ENCODE data around the gene ZNF552. TPM values are rescaled to one million over a fixed set of nuclear protein-coding genes. Genes with fewer than 3 reads are reported as not detected.

ZNF552 gene
- total and polyA plus RNA-seq, 2 of the 13 experiments (the other 11 are each of a cell fraction or from before 2014, with no cell fraction given), result 8.1 to 16.6 TPM

DNA sequence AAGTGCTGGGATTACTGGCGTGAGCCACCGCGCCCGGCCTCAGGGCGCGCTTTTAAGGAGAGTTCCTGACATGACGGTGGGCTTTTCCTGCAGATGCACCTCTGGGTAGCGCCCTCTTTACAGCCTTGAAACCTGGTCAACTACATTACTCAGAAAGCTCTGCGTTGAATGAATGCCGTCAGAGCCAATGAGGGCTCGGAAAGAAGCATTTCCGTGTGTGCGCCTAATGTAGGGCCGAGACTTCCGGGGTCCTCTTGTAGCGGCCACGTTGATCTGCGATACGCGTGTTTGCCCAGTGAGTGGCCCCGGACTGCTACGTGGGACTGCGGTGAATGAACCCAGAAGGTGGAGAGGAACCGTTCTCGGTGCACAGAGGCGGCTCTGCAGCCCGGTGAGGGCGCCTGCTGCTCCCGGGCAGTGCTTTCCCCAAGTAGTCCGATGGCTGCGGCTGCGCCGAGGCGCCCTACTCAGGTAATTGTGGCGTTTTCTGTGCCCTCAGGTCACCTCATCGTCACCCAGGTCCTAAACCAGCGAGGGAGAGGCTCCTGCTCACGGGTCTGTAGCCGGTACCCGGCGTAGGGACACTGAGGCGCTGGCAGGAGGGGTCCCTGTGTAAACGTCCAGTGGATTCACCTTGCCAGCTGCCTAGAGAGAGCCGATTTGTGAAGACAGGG lies 4.9 kb upstream of the ZNF552 start (continued):
- TF ChIP-seq MTA3 (CRISPR knock-in tag; IDR thresholded peaks at IDR 0.05) (no peak), ELF1 (CRISPR knock-in tag; IDR thresholded peaks at IDR 0.05) (peak; percentile 95), ZNF782 (CRISPR knock-in tag; IDR thresholded peaks at IDR 0.05; ENCODE audit: borderline replicate concordance) (no peak), GATA4 (IDR thresholded peaks at IDR 0.05; ENCODE audit: borderline replicate concordance, low read depth) (no peak), ZNF235 (CRISPR knock-in tag; IDR thresholded peaks at IDR 0.05; ENCODE audit: borderline replicate concordance) (peak; percentile 38; the same call in 1 of the 2 replicates), THAP9 (CRISPR knock-in tag; IDR thresholded peaks at IDR 0.05; ENCODE audit: borderline replicate concordance) (peak; percentile 68; the same call in 1 of the 2 replicates), ZNF12 (CRISPR knock-in tag; IDR thresholded peaks at IDR 0.05) (no peak), KDM2A (CRISPR knock-in tag; IDR thresholded peaks at IDR 0.05; ENCODE audit: borderline replicate concordance, low read depth) (peak; percentile 83), PHF5A (CRISPR knock-in tag; IDR thresholded peaks at IDR 0.05; ENCODE audit: low read depth, unreplicated experiment) (no peak), NFE2 (CRISPR knock-in tag; IDR thresholded peaks at IDR 0.05) (no peak), ZEB1 (IDR thresholded peaks at IDR 0.05; ENCODE audit: insufficient replicate concordance, low read depth) (no peak), SNRNP70 (IDR thresholded peaks at IDR 0.05; ENCODE audit: low read depth, low read length) (no peak), ZNF550 (CRISPR knock-in tag; IDR thresholded peaks at IDR 0.05; ENCODE audit: borderline replicate concordance) (no peak), ONECUT2 (CRISPR knock-in tag; IDR thresholded peaks at IDR 0.05) (no peak), CREB1 (IDR thresholded peaks at IDR 0.05) (peak; percentile 76), CREB1 (CRISPR knock-in tag; IDR thresholded peaks at IDR 0.05) (peak; percentile 84), ZNF30 (CRISPR knock-in tag; IDR thresholded peaks at IDR 0.05) (no peak), THAP11 (CRISPR knock-in tag; IDR thresholded peaks at IDR 0.05) (peak; percentile 96), PPARG (CRISPR knock-in tag; conservative IDR thresholded peaks at IDR 0.05) (no peak), U2AF2 (IDR thresholded peaks at IDR 0.05; ENCODE audit: low read depth, low read length) (no peak), BATF2 (CRISPR knock-in tag; IDR thresholded peaks at IDR 0.05) (no peak), ZC3H4 (CRISPR knock-in tag; IDR thresholded peaks at IDR 0.05; ENCODE audit: borderline replicate concordance) (no peak), ZNF703 (CRISPR knock-in tag; IDR thresholded peaks at IDR 0.05; ENCODE audit: borderline replicate concordance) (no peak), TFDP1 (CRISPR knock-in tag; IDR thresholded peaks at IDR 0.05; ENCODE audit: borderline replicate concordance) (peak; percentile 25; the same call in 1 of the 2 replicates), CHD2 (IDR thresholded peaks at IDR 0.05; ENCODE audit: low read depth, low read length) (no peak), ZNF619 (CRISPR knock-in tag; IDR thresholded peaks at IDR 0.05) (0 out of 2 replicates have a peak, but pooled peaks have one; percentile 77), ELF3 (CRISPR knock-in tag; IDR thresholded peaks at IDR 0.05) (peak; percentile 92)
- TF ChIP-seq, protein P1, sequence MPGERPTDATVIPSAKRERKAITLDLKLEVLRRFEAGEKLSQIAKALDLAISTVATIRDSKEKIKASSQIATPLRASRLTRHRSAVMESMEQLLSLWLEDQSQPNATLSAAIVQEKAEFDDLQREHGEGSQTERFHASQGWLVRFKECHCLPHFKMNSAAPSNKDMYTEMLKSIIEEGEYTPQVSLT (CRISPR knock-in tag; IDR thresholded peaks at IDR 0.05; ENCODE audit: borderline replicate concordance, low read depth), result no peak
